ENCODE measurements around the gene TRMT2A. TPM values are rescaled to one million over a fixed set of nuclear protein-coding genes. Genes with fewer than 3 reads are reported as not detected.

The TRMT2A gene
- total RNA-seq, 1 donor from 2014 or later: 45.8 TPM

DNA sequence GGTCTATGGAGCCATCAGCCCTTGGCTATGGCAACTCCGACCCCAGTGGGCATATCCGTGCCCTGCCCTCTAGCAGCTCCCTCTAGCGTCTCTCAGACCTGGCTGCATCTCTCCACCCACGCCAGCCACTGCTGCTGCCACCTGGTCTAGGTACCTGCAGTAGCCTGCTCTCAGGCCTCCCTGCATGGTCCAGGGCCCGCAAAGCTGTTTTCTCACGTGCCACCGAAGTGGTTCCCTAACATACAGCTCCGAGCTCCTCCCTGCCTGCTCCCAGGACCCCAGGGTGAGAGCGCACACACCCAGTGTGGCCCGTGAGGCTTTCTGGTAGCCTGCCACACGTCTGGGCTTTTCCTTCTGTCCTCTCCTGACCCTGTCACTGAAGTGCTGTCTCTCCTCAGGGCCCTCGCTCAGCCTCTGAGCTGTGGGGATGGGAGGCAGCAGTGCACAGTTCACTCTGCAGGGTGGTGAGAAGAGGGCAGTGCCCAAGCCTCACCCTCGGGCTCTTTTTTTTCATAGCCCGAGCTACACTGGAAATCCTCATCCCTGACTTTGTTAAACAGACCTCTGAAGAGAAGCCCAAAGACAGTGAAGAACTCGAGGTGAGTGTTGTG, 22.7 kb downstream of the TRMT2A start:
- peaks cover 66% of the 10 kb centered on the region for H3K36me3 Mint-ChIP-seq (ENCODE audit: low read depth)
- H3K4me3 Mint-ChIP-seq (ENCODE audit: unreplicated experiment): no peak overlapping the region
- H3K27me3 Mint-ChIP-seq (ENCODE audit: low read depth): no peaks in the 10 kb centered on the region
- H3K27ac Mint-ChIP-seq (ENCODE audit: unreplicated experiment): no peak overlapping the region
- DNase-seq (ENCODE audit: low spot score): no peak
- H3K9me3 Mint-ChIP-seq (ENCODE audit: low read depth): peaks cover 13% of the 10 kb centered on the region
- TF ChIP-seq, protein P1, sequence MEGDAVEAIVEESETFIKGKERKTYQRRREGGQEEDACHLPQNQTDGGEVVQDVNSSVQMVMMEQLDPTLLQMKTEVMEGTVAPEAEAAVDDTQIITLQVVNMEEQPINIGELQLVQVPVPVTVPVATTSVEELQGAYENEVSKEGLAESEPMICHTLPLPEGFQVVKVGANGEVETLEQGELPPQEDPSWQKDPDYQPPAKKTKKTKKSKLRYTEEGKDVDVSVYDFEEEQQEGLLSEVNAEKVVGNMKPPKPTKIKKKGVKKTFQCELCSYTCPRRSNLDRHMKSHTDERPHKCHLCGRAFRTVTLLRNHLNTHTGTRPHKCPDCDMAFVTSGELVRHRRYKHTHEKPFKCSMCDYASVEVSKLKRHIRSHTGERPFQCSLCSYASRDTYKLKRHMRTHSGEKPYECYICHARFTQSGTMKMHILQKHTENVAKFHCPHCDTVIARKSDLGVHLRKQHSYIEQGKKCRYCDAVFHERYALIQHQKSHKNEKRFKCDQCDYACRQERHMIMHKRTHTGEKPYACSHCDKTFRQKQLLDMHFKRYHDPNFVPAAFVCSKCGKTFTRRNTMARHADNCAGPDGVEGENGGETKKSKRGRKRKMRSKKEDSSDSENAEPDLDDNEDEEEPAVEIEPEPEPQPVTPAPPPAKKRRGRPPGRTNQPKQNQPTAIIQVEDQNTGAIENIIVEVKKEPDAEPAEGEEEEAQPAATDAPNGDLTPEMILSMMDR (IDR thresholded peaks at IDR 0.05): no peak
- H3K4me1 Mint-ChIP-seq (ENCODE audit: low read depth): peaks cover 5% of the 10 kb centered on the region

GRCh38 chr22:20093418-20094196, 23.4 kb downstream of the TRMT2A start:
- Mint-ChIP-seq H3K9me3 (ENCODE audit: low read depth) (peaks cover 13% of the 10 kb centered on the region), H3K36me3 (ENCODE audit: low read depth) (peaks cover 71% of the 10 kb centered on the region), H3K4me1 (ENCODE audit: low read depth) (peaks cover 5% of the 10 kb centered on the region), H3K27ac (ENCODE audit: unreplicated experiment) (no peak overlapping the region), H3K4me3 (ENCODE audit: unreplicated experiment) (no peak overlapping the region), H3K27me3 (ENCODE audit: low read depth) (no peaks in the 10 kb centered on the region)
- no peak for DNase-seq (ENCODE audit: low spot score)
- TF ChIP-seq, protein P1 (IDR thresholded peaks at IDR 0.05): no peak

DNA sequence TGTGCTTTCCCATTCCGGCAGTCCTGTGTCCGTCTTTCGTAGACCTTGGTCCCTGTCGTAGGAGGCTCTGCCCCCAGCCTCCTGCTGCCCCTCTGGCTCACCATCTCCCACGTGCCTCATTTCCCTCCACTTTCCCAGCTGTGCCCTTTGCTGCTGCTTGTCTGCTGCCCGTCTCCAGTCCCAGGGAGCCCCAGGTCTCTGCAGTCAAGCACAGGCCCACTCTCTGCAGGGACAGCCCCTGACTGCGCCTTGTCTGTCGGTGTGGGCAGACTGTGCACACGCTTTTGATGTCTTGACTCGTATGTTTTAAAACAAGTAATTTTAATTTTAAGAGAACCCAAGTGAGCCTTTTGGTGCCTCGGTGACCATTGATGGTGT, 24.6 kb downstream of the TRMT2A start:
- Mint-ChIP-seq H3K4me3 (ENCODE audit: unreplicated experiment) (no peak overlapping the region), H3K4me1 (ENCODE audit: low read depth) (peaks cover 5% of the 10 kb centered on the region), H3K27ac (ENCODE audit: unreplicated experiment) (no peak overlapping the region), H3K27me3 (ENCODE audit: low read depth) (no peaks in the 10 kb centered on the region), H3K9me3 (ENCODE audit: low read depth) (peaks cover 13% of the 10 kb centered on the region), H3K36me3 (ENCODE audit: low read depth) (peaks cover 69% of the 10 kb centered on the region)
- DNase-seq (ENCODE audit: low spot score): no peak
- TF ChIP-seq, protein P1 (IDR thresholded peaks at IDR 0.05): no peak

GRCh38 chr22:20091690-20092476, 25.1 kb downstream of the TRMT2A start:
- H3K27me3 Mint-ChIP-seq (ENCODE audit: low read depth): no peaks in the 10 kb centered on the region
- no peak for DNase-seq (ENCODE audit: low spot score)

More at GRCh38 chr22:20091690-20092476, 25.1 kb downstream of the TRMT2A start:
- H3K4me1 Mint-ChIP-seq (ENCODE audit: low read depth): peaks cover 5% of the 10 kb centered on the region
- no peak overlapping the region for H3K4me3 Mint-ChIP-seq (ENCODE audit: unreplicated experiment)
- H3K27ac Mint-ChIP-seq (ENCODE audit: unreplicated experiment): no peak overlapping the region
- TF ChIP-seq, protein P1 (IDR thresholded peaks at IDR 0.05): no peak
- H3K9me3 Mint-ChIP-seq (ENCODE audit: low read depth): peaks cover 8% of the 10 kb centered on the region
- H3K36me3 Mint-ChIP-seq (ENCODE audit: low read depth): peaks cover 69% of the 10 kb centered on the region

All from chondrocyte (in vitro differentiated cells).